T-helper 2 cell (primary cell): ENCODE data around the gene HHAT.
"Not testable (repeated sequence)": the region's sequence is repeated elsewhere in the genome, so short reads cannot be mapped to it uniquely, and the experiment has no call there.

Experiments used
- DNase-seq, 5 experiments: peaks; one replicate each; pipeline versions ENCODE4 v3.0.0 to v3.0.0-alpha.2; 2012 to 2022

Gene HHAT

DNA sequence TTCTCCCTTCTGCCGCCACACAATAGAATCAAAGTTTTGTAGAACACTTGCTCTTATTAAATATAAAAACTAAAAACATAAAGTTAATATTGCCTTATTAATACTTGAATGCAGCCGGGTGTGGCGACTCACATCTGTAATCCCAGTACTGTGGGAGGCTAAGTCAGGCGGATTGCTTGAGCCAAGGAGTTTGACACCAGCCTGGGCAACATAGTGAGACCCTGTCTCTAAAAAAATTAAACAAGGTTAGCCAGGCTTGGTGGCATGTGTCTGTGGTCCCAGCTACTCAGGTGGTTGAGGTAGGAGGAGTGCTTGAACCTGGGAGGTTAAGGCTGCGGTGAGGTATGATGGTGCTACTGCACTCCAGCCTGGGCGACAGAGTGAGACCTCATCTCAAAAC lies 13.2 kb upstream of the HHAT start:
- DNase-seq: no peak

DNA sequence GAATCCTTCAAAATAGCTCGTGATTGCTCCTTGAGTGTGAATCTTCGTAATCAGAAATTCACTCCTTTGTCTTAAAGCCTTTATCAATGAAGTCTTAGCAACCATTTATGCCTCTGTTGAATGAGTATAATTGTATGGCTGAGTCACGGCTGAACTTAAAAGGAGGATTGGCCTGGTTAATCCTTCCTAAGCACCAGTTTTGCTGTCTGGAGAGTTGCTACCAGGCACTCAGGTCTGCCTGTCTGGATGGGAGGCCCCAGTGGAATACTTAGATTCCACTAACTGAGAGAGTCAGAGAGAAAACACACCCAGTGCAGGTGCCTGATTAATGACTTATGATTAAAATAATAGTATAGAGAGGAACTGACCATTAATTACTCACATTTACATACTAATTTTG lies 7.6 kb upstream of the HHAT start:
- DNase-seq: no peak

DNA sequence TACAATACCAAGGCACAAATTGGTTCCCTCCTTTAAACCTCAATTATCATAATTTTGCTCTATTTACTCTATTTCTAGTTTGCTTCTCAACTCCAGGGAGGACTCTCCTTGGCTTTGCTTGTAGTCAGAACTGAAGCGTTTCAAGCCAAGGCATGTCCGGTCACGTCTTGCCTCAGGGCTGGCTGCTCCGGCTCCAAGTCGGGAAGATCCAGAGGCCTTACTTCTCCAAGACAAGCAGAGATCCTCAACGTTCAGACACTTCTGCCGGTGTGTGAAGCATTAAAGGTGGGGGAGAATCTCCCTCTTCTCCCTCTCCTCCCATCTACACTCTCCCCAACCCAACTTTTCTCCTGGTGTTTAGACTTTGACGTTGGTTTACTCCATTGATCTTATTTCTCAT lies 7.2 kb upstream of the HHAT start:
- no peak for DNase-seq

DNA sequence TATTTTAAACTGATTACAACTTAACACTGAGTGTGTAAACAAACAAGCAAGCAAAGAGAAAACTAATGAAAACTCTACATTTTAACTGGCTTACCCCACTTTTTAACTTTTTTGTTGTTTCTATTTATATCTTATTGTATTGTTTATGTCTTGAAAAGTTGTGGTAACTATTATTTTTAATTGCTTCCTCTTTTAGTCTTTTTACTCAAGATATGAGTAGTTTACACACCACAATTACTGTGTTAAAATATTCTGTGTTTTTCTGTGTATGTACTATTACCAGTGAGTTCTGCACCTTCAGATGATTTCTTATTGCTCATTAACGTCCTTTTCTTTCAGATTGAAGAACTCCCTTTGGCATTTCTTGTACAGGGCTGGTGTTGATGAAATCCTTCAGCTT lies 4.7 kb upstream of the HHAT start:
- no peak for DNase-seq

DNA sequence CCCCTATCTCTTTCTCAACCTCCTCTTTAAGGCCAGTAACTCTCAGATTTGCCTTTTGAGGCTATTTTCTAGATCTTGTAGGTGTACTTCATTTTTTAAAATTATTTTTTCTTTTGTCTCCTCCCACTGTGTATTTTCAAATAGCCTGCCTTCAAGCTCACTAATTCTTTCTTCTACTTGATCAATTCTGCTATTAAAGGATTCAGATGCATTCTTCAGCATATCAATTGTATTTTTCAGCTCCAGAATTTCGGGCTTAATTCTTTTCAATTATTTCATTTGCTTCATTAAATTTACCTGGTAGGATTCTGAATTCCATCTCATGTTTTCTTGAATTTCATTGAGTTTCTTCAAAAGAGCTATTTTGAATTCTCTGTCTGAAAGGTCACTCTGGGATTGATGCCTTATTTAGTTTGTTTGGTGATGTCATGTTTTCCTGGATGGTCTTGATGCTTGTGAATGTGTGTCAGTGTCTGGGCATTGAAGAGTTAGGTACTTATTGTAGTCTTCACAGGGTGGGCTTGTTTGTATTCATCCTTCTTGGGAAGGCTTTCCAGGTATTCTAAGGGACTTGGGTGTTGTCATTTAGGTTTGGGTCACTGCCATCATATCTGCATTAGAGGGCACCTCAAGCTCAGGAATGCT lies 3.6 kb upstream of the HHAT start:
- DNase-seq: no peak

DNA sequence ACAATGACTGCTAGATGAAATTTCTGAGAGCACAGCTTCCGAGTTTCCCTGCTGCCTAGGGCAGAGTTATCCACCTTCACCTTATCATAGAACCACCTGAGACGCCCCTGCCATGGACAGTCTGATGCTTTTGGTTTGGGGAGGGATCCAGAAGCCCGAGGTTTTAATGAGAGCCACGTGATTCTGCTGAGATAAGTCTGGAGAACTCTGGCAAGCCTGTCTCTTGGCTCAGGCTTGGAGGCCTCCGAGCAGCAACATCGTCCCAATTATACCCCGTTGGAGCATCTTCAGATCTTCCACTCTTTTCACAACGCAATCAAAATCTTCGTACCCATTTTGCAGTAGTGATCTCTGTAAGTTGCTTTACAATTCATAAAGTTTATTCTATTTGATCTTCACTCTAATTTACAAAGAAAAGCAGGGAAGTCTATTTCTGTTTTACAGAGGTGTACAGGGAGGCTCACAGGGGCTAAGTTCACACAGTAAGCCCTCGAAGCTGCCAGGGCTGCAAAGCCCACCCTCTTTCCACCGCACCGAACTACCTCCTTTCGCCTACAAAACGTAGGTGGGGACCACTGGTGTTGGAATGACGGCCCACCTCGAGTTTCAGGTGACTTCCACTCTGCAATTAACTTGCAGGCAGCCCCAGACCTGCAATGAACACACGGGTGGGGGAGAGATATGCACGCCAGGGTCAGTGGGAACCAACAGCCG lies 513 bp upstream of the HHAT start:
- no peak for DNase-seq

DNA sequence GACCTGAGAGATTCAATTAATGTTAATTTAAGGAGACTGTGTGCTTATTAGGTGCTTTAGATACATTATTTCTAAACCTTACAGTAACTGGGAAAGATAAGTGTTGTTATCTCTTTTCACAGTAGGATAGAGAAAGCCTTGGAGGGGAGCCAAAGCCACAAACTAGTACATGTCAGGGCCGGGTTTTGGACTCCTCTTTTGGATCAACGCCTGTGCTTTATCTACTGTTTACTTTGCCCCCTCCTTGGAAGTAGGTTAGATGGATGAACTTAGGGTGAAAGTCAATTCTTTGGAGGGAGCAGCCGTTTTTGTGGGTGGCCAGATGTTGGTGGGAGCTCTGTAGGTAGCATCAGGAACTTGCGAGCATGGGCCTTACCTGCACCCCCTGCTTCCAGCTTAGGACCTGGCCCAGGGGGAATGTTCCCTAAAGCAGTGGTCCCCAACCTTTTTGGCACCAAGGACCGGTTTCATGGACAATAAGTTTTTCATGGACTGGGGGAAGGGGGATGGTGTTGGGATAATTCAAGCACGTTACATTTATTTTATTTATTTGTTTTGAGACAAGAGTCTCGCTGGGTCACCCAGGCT lies 1.7 kb downstream of the HHAT start:
- no peak for DNase-seq

DNA sequence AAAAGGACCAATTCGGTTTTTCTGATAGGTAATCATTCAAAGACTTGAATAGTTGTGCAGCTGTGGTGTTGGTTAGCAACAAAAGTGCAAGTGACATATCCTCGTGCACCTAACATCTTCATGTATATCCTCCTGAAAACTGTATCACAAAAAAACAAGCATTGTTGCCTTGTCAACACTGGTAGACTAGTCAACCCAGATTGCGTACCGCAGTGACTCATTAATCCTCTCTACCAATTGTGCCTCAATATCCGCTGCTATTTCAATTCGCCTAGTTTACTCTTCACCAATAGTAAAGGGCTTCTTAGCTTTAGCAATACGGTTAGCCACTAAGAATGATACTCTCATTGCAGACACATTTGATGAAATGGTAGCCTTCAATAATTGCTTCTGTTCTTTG lies 3.5 kb downstream of the HHAT start:
- peak in 2 of 5 experiments; percentile 50 to 73 for DNase-seq

DNA sequence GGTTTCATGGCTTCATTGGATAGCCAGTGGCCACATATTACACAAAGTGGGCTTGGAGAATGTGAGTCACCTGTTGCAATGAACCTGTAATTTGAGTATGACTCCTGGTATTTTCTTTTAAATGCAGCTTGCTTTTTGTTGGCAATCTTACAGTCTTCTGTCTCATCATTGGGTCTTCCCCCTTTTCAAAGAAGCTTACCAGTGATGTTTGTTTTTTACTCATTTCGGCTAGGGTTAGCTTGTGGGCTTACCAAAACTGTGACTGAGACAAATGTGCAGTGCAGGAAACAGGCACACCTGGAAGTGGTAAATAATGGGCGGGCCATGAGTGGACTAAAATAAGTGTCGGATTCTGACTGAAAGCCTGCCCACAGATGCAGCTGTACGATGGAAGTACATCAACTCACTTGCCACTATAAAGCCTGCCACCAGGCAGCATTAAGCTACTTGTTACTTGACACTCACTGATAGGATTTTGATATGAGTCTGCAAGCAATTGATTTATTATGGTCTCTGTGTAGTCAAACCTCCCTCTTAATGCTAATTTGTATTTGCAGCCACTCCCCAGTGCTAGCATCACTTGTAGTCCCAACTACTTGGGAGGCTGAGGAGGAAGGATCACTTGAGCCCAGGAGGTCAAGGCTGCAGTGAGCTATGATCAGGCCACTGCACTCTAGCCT lies 4.2 kb downstream of the HHAT start:
- peak in 4 of 5 experiments; percentile 19 to 96 (median 56) for DNase-seq

DNA sequence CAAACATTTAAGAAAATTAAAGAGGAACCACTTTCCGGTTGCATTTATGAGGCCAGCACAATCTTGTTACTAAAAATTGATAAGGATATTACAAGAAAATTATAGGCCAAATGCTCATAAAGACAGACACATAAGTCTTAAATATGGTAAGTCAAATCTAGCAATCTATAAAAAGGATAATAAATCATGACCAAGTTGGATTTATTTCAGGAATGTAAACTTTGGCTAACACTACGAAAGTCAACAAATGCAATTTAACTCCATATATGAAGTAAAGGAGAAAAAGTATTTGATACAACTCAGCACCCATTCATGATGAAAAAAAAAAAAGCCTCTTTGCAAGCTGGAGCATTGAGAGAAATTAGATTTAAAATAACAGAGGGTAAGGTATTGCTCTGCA lies 6.3 kb downstream of the HHAT start:
- no peak for DNase-seq

DNA sequence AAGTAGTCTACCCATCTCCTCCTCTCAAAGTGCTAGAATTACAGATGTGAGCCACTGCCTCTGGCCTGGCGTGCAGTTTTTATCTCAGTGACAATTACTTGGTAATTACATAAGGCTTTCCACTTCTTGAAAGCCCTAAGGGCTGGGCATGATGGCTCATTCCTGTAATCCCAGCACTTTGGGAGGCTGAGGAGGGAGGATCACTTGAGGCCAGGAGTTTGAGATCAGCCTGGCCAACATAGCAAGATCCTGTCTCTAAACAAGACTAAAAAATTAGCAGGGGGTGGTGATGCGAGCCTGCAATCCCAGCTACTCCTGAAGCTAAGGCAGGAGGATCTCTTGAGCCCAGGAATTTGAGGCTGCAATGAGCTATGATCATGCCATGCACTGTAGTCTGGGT lies 7.7 kb downstream of the HHAT start:
- no peak for DNase-seq

DNA sequence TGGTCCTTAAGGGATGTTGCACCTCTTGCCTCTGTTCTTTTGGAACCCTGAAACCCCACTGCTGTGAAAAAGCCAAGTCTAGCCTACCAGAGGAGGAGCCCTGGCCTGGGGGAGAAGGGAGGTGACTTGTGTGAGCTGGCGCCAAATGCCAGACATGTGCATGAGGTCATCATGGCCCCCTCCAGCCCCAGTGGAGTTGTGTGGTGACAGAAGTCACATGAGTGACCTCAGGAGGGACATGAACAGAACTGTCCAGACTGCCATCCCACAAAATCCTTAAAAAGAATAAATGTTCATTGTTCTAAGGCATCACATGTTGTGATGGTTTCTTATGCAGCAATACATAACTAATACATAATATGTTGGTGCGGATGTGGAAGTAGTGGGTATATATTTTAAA lies 10.8 kb downstream of the HHAT start:
- DNase-seq: no peak

DNA sequence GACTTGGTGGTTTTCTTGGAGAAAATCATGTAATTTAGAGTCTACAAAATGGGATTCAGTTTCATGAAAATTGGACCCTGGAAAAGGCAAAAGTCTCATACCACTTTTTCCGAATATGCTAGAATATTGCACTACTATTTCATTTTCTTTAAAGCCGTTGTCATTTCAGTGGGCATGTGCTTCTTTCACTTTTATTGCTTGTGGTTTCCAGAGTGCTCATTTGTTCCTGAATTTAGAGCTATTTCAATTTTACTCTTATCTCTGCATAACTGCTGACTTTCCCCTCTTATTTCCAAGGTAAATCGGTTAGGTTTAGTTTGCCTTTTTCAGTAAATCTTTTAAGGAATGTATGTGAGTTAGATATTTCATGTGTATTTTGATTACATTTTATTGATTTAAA lies 11.6 kb downstream of the HHAT start:
- peak in 1 of 5 experiments; percentile 61 for DNase-seq

DNA sequence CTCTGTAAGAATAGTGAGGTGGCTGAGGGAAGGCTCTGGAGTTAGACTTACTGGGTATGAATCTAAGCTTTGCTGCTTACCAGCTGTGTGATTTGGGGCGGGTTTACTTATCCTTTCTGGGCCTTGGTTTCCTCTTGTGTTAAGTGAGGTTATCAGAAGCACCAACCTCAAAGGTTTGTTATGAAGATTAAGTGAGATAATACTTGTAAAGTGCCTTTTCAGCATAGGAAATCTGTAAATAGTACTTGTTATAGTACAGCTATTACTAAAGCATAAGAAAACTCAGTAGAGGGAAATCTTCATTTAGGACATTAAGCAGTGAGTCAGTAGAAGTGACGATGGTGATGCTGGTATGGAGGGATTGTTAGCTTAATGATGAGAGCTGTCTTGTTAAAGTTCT lies 12.1 kb downstream of the HHAT start:
- DNase-seq: peak in 1 of 5 experiments; percentile 90

DNA sequence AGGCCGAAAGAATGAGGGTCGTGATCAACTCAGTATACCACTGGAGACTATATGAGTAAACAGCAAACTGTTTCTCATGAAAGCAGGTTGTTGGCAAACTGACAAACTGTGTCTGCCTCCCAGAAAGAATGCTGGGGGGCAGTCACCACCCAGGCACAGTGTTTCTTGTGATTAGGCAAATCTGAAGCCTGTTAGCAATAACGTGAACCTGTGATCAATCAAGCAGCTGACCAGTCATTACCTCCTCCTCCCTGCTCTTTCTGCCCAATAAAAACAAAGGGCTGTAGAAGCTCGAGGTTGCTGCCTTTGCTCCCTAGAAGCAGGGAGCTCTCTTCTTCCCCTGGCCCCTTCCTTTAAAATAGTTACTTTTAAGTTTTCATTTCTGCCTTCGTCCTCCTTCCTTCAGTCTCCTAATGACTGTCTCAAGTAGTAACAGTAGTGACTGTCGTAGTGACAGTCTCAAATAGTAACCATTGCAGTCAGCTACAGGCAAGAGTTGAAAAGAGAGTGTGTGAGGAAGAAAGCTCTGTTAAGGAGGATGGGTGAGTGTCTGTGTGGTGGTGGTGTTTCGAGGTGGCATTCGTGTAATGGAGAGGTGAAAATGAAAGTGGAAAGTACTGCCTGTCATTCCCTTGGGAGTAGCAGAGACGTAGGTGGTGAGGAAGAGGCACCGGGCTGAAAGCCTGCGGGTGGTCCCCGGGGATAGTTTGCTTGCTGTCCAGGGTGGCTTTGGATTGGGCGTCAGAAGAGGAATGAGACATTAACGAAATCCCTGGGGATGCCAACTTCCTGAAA lies 14.5 kb downstream of the HHAT start:
- DNase-seq: peak in 1 of 5 experiments; percentile 9

DNA sequence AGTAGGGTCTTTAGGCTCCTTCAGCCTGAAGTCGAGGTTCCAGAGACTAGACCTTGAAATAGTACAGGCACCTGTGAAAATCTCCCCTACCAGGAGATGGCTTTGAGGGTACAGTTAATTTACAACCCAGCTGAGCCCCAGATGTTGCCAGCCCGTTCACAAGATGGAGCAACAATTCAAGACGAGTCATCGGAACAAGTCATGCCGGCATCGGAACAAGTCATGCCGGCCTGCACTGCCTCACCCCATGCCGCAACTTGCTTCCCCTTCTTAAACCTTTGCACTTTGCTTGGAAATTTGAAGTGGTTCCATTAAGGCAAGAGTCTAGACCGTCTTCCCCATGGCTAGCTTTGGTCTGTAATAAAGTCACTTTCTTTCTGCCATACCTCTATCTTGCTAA lies 16.0 kb downstream of the HHAT start:
- no peak for DNase-seq

DNA sequence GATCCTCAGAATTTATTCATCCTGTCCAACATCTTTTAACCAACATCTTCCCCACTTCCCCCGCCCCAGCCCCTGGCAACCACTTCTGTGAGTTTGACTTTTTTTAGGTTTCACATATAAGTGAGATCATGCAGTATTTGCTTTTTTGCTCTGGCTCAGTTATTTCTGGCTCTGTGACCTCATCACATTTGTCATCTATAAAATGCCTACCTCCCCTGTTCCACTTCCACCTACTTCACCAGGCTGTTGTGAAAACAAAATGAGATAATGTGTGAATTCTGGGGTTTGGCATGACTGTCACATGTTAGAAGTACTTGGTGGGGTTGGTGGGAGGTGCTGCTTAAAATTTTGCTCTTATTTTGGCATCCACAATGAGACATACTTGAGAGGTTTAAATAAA lies 18.4 kb downstream of the HHAT start:
- DNase-seq: no peak

DNA sequence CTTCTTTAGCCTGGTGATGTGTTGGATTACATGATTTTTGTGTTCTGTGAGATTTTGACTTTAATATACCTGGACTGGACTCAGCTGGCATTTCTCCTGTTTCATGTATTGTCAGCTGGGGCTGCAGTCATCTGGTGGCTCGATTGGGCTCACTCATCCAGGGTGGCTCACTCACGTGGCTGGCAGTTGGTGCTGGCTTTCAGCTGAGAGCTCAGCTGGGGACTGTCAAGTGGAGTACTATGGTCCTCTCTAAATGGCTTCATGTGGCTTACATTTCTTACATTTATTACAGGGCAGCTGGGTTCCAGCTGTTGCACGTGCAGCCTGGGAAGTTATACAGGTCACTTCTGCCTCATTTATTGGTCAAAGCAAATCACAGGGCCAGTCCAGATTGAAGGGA lies 22.8 kb downstream of the HHAT start:
- no peak for DNase-seq

DNA sequence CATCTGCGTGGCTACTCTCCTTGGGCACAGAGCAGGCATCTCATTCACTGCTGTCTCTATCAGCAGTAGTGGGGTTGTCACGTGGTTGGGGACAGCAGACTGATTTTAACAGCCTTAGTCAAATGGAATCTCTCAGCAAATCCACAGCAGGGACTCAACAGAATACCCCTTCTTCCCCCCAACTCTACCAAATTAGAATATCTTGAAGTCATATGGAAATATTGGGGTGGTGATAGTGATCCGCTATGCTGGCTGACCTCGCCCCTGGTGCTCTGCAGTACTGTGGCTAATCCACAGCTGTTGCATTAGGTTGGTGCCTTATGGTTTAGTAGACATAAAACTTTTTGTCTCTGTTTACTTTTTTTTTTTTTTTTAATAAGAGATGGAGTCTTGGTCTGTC lies 23.9 kb downstream of the HHAT start:
- DNase-seq: no peak

DNA sequence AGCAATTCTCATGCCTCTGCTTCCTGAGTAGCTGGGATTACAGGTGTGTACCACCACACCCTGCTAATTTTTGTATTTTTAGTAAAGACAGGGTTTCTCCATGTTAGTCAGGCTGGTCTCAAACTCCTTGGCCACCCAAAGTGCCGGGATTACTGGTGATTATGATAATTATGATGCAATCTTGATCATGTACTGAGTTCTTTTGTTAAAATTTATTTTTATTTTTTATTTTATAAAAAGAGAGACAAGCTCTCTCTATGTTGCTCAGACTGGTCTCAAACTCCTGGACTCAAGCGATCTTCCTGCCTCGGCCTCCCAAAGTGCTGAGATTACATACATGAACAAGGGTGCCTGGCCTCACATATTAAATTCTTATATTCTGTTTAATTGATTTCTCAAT lies 25.6 kb downstream of the HHAT start:
- not testable (repeated sequence) for DNase-seq

DNA sequence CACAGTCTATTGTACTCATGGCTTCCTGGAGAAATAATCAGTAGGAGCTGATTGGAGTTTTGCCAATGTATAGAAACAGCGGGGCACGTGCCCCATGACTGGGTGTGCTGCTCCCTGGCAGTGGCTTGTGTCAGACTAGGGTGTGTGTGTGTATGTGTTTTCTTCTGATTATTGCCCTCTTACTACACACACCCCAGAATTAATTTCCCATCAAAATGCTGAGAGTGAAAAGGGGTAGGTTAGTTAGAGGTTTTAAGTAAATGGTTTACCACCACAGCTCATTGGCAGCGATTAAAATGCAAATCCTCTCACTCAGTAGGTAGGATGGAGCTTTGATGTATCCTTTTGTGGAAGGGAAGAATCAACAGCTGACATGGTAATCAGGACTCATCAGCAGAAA lies 29.9 kb downstream of the HHAT start:
- DNase-seq: no peak

DNA sequence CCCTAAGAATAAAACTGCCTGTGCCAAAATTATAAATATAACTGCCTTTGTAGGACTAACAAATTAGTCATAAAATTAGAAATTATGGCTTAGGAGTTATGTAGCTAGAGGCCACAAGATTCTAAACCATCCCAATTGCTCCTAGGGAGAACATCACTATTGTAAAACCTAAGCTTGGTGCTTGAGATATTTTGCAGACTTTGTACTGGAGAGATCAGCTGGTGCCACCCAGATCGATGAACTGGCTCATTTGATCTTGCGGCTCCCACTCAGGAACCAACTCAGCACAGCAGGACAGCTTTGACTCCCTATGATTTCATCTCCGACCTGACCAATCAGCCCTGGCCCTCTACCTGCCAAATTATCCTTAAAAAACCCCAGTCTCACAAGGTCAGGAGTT lies 30.6 kb downstream of the HHAT start:
- DNase-seq: no peak
